H1 (cell line): ENCODE results near the gene H1-8. TPM values are rescaled to one million over a fixed set of nuclear protein-coding genes. Genes with fewer than 3 reads are reported as not detected.

Experiments used
- CTCF ChIA-PET: fragments of 300-600 bp; sonication (Branson Sonifier 250); formaldehyde crosslinking; loops from one replicate; lab custom pipeline; 2021; ENCODE audit not compliant: partially characterized antibody; lab: Charles Lee
- POLR2A ChIA-PET: fragments of 300-600 bp; sonication (Branson Sonifier 250); formaldehyde crosslinking; loops from one replicate; lab custom pipeline; 2021; ENCODE audit warnings: inconsistent platforms; ENCODE audit not compliant: partially characterized antibody; lab: Charles Lee
- DNase-seq, 2 experiments: peaks; one replicate each; pipeline versions ENCODE4 v3.0.0 to v3.0.0-alpha.2; 2010 to 2022; ENCODE audit warnings: low spot score in 2 of 2, low read depth in 1 of 2, mixed read lengths in 1 of 2
- FAIRE-seq: peaks from 2 replicates; lab custom pipeline; 2011; peaks lifted over from hg19 to GRCh38; lab: Jason Lieb, UNC
- H2AFZ ChIP-seq: 2 replicates; pipeline ENCODE4 v1.8.1; 2012; ENCODE audit warnings: low read length, inconsistent platforms
- H2AK5ac ChIP-seq: 2 replicates; pipeline ENCODE4 v1.6.1; 2013; ENCODE audit warnings: low read depth, low read length
- H2BK120ac ChIP-seq: replicated peaks from 2 replicates; pipeline ENCODE3; 2013; ENCODE audit warnings: low read depth, low read length, inconsistent platforms
- H2BK12ac ChIP-seq: 2 replicates; pipeline ENCODE4 v1.6.1; 2013; ENCODE audit warnings: low read depth, low read length
- H2BK15ac ChIP-seq: 2 replicates; pipeline ENCODE4 v1.6.1; 2013; ENCODE audit warnings: low read length
- H2BK20ac ChIP-seq: 2 replicates; pipeline ENCODE4 v1.6.1; 2013; ENCODE audit warnings: low read length
- H2BK5ac ChIP-seq: 2 replicates; pipeline ENCODE4 v1.6.1; 2013; ENCODE audit warnings: low read depth, low read length
- H3K14ac ChIP-seq: 2 replicates; pipeline ENCODE4 v1.6.1; 2013; ENCODE audit warnings: inconsistent platforms; ENCODE audit not compliant: insufficient read length
- H3K18ac ChIP-seq: 2 replicates; pipeline ENCODE4 v1.6.1; 2013; ENCODE audit warnings: low read length; ENCODE audit errors: extremely low read depth
- H3K23ac ChIP-seq: 2 replicates; pipeline ENCODE4 v1.6.1; 2013; ENCODE audit warnings: inconsistent platforms; ENCODE audit not compliant: insufficient read length
- H3K23me2 ChIP-seq: 2 replicates; pipeline ENCODE4 v1.6.1; 2013; ENCODE audit warnings: low read depth, low read length
- H3K27ac ChIP-seq: 2 replicates; pipeline ENCODE4 v1.6.1; 2011; ENCODE audit warnings: low read depth, low read length, inconsistent platforms
- H3K27me3 ChIP-seq, 4 experiments: replicated peaks in 1 of 4; 1 replicate in 1 of 4; 2 replicates in 3 of 4; pipeline versions ENCODE4 v1.6.1 to v1.8.1; 2011 to 2013; ENCODE audit warnings: low read length in 3 of 4, mild to moderate bottlenecking in 3 of 4, inconsistent platforms in 2 of 4, mixed read lengths in 2 of 4, moderate library complexity in 1 of 4; ENCODE audit not compliant: control insufficient read depth in 3 of 4, insufficient read depth in 3 of 4; ENCODE audit errors: extremely low read depth in 1 of 4
- H3K36me3 ChIP-seq, 4 experiments: 2 replicates each; pipeline versions ENCODE4 v1.6.1 to v1.8.1; 2011 to 2013; ENCODE audit warnings: mild to moderate bottlenecking in 4 of 4, low read length in 3 of 4, moderate library complexity in 2 of 4, control low read depth in 1 of 4, inconsistent platforms in 1 of 4; ENCODE audit not compliant: insufficient read depth in 4 of 4, control insufficient read depth in 2 of 4
- H3K4ac ChIP-seq: replicated peaks from 2 replicates; pipeline ENCODE3; 2013; ENCODE audit warnings: low read length, low read depth, mixed read lengths, inconsistent platforms; ENCODE audit not compliant: insufficient read length
- H3K4me1 ChIP-seq, 4 experiments: replicated peaks in 1 of 4; 1 replicate in 1 of 4; 2 replicates in 3 of 4; pipeline versions ENCODE4 v1.6.1 to v1.8.1; 2011 to 2013; ENCODE audit warnings: low read length in 3 of 4, inconsistent platforms in 2 of 4, mixed read lengths in 1 of 4; ENCODE audit not compliant: insufficient read depth in 4 of 4, control insufficient read depth in 3 of 4
- H3K4me2 ChIP-seq, 2 experiments: 2 replicates each; pipeline versions ENCODE4 v1.6.1 to v1.8.1; 2011 to 2013; ENCODE audit warnings: low read depth in 2 of 2, low read length in 2 of 2, control low read depth in 1 of 2, inconsistent platforms in 1 of 2, mild to moderate bottlenecking in 1 of 2; ENCODE audit not compliant: insufficient read depth in 1 of 2
- H3K4me3 ChIP-seq, 4 experiments: fragments of 200-600, 300-600 bp in 1 of 4; sonication (generic), shearing (Covaris generic), sonication (Bioruptor Twin) in 1 of 4; 2 replicates each; pipeline versions ENCODE4 v1.5.1 to v1.8.1; 2011 to 2016; ENCODE audit warnings: low read length in 4 of 4, low read depth in 3 of 4, control low read depth in 2 of 4, inconsistent platforms in 2 of 4, mild to moderate bottlenecking in 2 of 4, mixed read lengths in 1 of 4, moderate library complexity in 1 of 4; ENCODE audit not compliant: insufficient read depth in 2 of 4; ENCODE audit errors: extremely low read depth in 1 of 4
- H3K56ac ChIP-seq: replicated peaks from 2 replicates; pipeline ENCODE3; 2013; ENCODE audit warnings: low read depth, mild to moderate bottlenecking, mixed read lengths, low read length, inconsistent platforms; ENCODE audit not compliant: insufficient read length
- H3K79me1 ChIP-seq: 2 replicates; pipeline ENCODE4 v1.6.1; 2013; ENCODE audit warnings: low read depth, low read length, control low read depth
- H3K79me2 ChIP-seq, 2 experiments: 2 replicates each; pipeline versions ENCODE4 v1.6.1 to v1.8.1; 2012 to 2013; ENCODE audit warnings: low read length in 2 of 2, mild to moderate bottlenecking in 2 of 2, inconsistent platforms in 1 of 2; ENCODE audit not compliant: insufficient read depth in 2 of 2, control insufficient read depth in 1 of 2
- H3K9ac ChIP-seq, 4 experiments: replicated peaks in 1 of 4; 1 replicate in 1 of 4; 2 replicates in 3 of 4; pipeline versions ENCODE4 v1.6.1 to v1.8.1; 2011 to 2013; ENCODE audit warnings: low read depth in 3 of 4, low read length in 3 of 4, control low read depth in 2 of 4, mild to moderate bottlenecking in 2 of 4, moderate library complexity in 2 of 4, inconsistent platforms in 1 of 4; ENCODE audit errors: extremely low read depth in 1 of 4
- H3K9me3 ChIP-seq, 2 experiments: 2 replicates each; pipeline versions ENCODE4 v1.6.1 to v1.8.1; 2012 to 2013; ENCODE audit warnings: mild to moderate bottlenecking in 2 of 2, moderate library complexity in 2 of 2, control low read depth in 1 of 2, inconsistent platforms in 1 of 2, low read depth in 1 of 2, low read length in 1 of 2, mixed read lengths in 1 of 2; ENCODE audit not compliant: insufficient read depth in 2 of 2
- H4K20me1 ChIP-seq, 2 experiments: replicated peaks in 1 of 2; 2 replicates each; pipeline versions ENCODE3 to v1.8.1; 2011 to 2013; ENCODE audit warnings: inconsistent platforms in 2 of 2, low read length in 2 of 2, mild to moderate bottlenecking in 1 of 2; ENCODE audit not compliant: insufficient read depth in 2 of 2, control insufficient read depth in 1 of 2
- H4K5ac ChIP-seq: 2 replicates; pipeline ENCODE4 v1.6.1; 2013; ENCODE audit warnings: low read length, low read depth, mixed read lengths, inconsistent platforms; ENCODE audit not compliant: insufficient read length
- H4K8ac ChIP-seq: 2 replicates; pipeline ENCODE4 v1.8.0; 2013; ENCODE audit warnings: mild to moderate bottlenecking, moderate library complexity, low read length, inconsistent platforms; ENCODE audit not compliant: insufficient read depth; ENCODE audit errors: extremely low read depth
- H4K91ac ChIP-seq: replicated peaks from 2 replicates; pipeline ENCODE3; 2013; ENCODE audit warnings: low read length, mixed read lengths, inconsistent platforms; ENCODE audit not compliant: insufficient read length
- ASH2L ChIP-seq: fragments of 200-600, 300-600 bp; sonication (generic); IDR thresholded peaks from one replicate; pipeline ENCODE4 v1.7.1; 2017; ENCODE audit warnings: low read length
- EP300 ChIP-seq, 2 experiments: IDR thresholded peaks; 1 replicate in 1 of 2; 2 replicates in 1 of 2; pipeline ENCODE4 v1.6.1; 2011 to 2012; ENCODE audit warnings: low read depth in 2 of 2, low read length in 2 of 2, mild to moderate bottlenecking in 2 of 2, borderline replicate concordance in 1 of 2, inconsistent platforms in 1 of 2, moderate library complexity in 1 of 2
- GABPA ChIP-seq: IDR thresholded peaks from 2 replicates; pipeline ENCODE4 v1.6.1; 2011; ENCODE audit warnings: mild to moderate bottlenecking, low read length, moderate library complexity, borderline replicate concordance; ENCODE audit not compliant: insufficient read depth
- RAD21 ChIP-seq, 2 experiments: IDR thresholded peaks in 1 of 2; conservative IDR thresholded peaks in 1 of 2; 2 replicates each; pipeline ENCODE4 v1.6.1; 2011; ENCODE audit warnings: low read depth in 2 of 2, low read length in 2 of 2, improper control_type of control experiment in 1 of 2, inconsistent platforms in 1 of 2, mild to moderate bottlenecking in 1 of 2, moderate library complexity in 1 of 2
- RBBP5 ChIP-seq: IDR thresholded peaks from 2 replicates; pipeline ENCODE4 v1.7.1; 2012; ENCODE audit warnings: low read depth, mild to moderate bottlenecking, inconsistent platforms, low read length, moderate library complexity, borderline replicate concordance
- RNF2 ChIP-seq: fragments of 200-900, 300-1000 bp; sonication (generic); IDR thresholded peaks from 2 replicates; pipeline ENCODE4 v1.7.1; 2016; ENCODE audit warnings: borderline replicate concordance, low read depth, mild to moderate bottlenecking, antibody characterized with exemption, low read length; ENCODE audit not compliant: poor library complexity, severe bottlenecking; ENCODE audit errors: missing control alignments
- TBP ChIP-seq: IDR thresholded peaks from 2 replicates; pipeline ENCODE4 v1.6.1; 2011; ENCODE audit warnings: low read depth, low read length, improper control_type of control experiment
- YY1 ChIP-seq: IDR thresholded peaks from 2 replicates; pipeline ENCODE4 v1.6.1; 2011; ENCODE audit warnings: low read depth, mild to moderate bottlenecking, low read length
- WGBS, 2 experiments: shearing (Covaris generic) in 1 of 2; methylation state at CpG; one replicate each; pipeline versions ENCODE4 v1.1.6 to v1.1.7; 2013 to 2015; ENCODE audit warnings: low lambda C conversion rate in 2 of 2, mixed read lengths in 2 of 2, inconsistent platforms in 1 of 2, low coverage in 1 of 2, missing lambda C conversion rate in 1 of 2; ENCODE audit not compliant: insufficient replicate concordance in 2 of 2, insufficient coverage in 1 of 2, insufficient read length in 1 of 2; ENCODE audit errors: extremely low coverage in 1 of 2, missing lambda C conversion rate in 1 of 2; 5-methylcytosine and 5-hydroxymethylcytosine counted together
- polyA plus RNA-seq, 7 experiments: library from polyadenylated mRNA; depleted of rRNA in 3 of 7; stranded (reverse) in 5 of 7; unstranded in 2 of 7; fragments of >200 nt in 5 of 7; fragments of 200-250 nt in 2 of 7; gene quantifications; 1 replicate in 5 of 7; 2 replicates in 1 of 7; 4 replicates in 1 of 7; pipeline versions ENCODE4 v1.2.1 to v1.2.3, GENCODE V29; 2011 to 2013; ENCODE audit warnings: missing spikeins in 2 of 7, mixed read lengths in 2 of 7
- total RNA-seq: library from RNA; stranded (reverse); fragmentation: NEBNext Ultra II Directional; extraction: Animal tissue kit (Norgen Biotek cat#: 25700); gene quantifications from 2 replicates; pipeline ENCODE4 v1.2.1, GENCODE V29; 2021
- TF ChIP-seq, protein P1 (sequence below): IDR thresholded peaks from 2 replicates; pipeline ENCODE4 v1.6.1; 2011; ENCODE audit warnings: low read depth, mild to moderate bottlenecking, low read length; ENCODE audit not compliant: insufficient read depth
- TF ChIP-seq, protein P2 (sequence below): IDR thresholded peaks from 2 replicates; pipeline ENCODE4 v1.6.1; 2012; ENCODE audit warnings: inconsistent platforms

H1-8 gene
- total and polyA plus RNA-seq, 2 of the 8 experiments (the other 6 are each of a cell fraction or from before 2014, with no cell fraction given) = not detected

- POLR2A ChIA-PET = interaction anchor here (2.5 kb wide), 1 partner anchor 9 kb away, joined by 14 read pairs; no protein-coding TSS in a partner anchor
- H4K8ac ChIP-seq = peak overlapping the region; percentile 38; the same call in 1 of the 2 replicates
- H3K27me3 ChIP-seq = no peaks in the 10 kb centered on the region
- H2AK5ac ChIP-seq = peak overlapping the region; percentile 82; the same call in 1 of the 2 replicates
- no peaks in the 10 kb centered on the region for H3K36me3 ChIP-seq
- no peak overlapping the region for H3K27ac ChIP-seq
- no peaks in the 10 kb centered on the region for H3K9me3 ChIP-seq
- H3K4me2 ChIP-seq = no peak overlapping the region; a peak in 1 of 4 replicates
- DNase-seq (no peak), FAIRE-seq (no peak)
- peaks cover 7% of the 10 kb centered on the region for H3K79me1 ChIP-seq
- no peak overlapping the region for H3K14ac ChIP-seq
- H2BK120ac ChIP-seq = no peak overlapping the region
- H3K9ac ChIP-seq = no peak overlapping the region
- 0 out of 2 replicates have a peak overlapping the region, but pooled peaks have one; percentile 28 for H2BK5ac ChIP-seq
- H2BK20ac ChIP-seq = peak overlapping the region; percentile 23; the same call in 1 of the 2 replicates
- H4K20me1 ChIP-seq = no peaks in the 10 kb centered on the region
- H3K4me3 ChIP-seq = no peak overlapping the region
- H3K4me1 ChIP-seq = peaks cover 13 to 67% (median 57%) of the 10 kb centered on the region in 4 experiments
- no peak overlapping the region for H3K23ac ChIP-seq
- H2AFZ ChIP-seq = no peak overlapping the region
- H3K18ac ChIP-seq = peak overlapping the region; percentile 55; the same call in 1 of the 2 replicates
- CTCF ChIA-PET = interaction anchor here (0.7 to 2.7 kb wide), 10 partner anchors 8 to 105 kb away, joined by 3 to 11 read pairs (median 6); partner anchors contain the start of gene PLXND1
- 84% methylated on average over 6 of the region's 6 CpGs; no CpG with 5 or more reads in 1 of the 2 experiments for WGBS, 2 experiments
- H3K56ac ChIP-seq = no peak overlapping the region
- peak overlapping the region; percentile 59 for H3K4ac ChIP-seq
- H3K79me2 ChIP-seq = peaks cover 0 to 20% of the 10 kb centered on the region in 2 experiments; a peak in 2 of 4 replicates
- H3K23me2 ChIP-seq = no peaks in the 10 kb centered on the region; the same call in 1 of the 2 replicates
- peak overlapping the region; percentile 39; the same call in 1 of the 2 replicates for H2BK12ac ChIP-seq
- peak overlapping the region; percentile 67 for H4K91ac ChIP-seq
- no peak overlapping the region for H4K5ac ChIP-seq
- peak overlapping the region; percentile 19; the same call in 1 of the 2 replicates for H2BK15ac ChIP-seq
- no peak for TF ChIP-seq RNF2
- TF ChIP-seq RAD21 (IDR thresholded peaks at IDR 0.05 in 1 of 2, conservative IDR thresholded peaks at IDR 0.05 in 1 of 2; ENCODE audit: low read depth in 2 of 2, low read length in 2 of 2) = no peak
- no peak for TF ChIP-seq GABPA
- no peak for TF ChIP-seq TBP
- TF ChIP-seq ASH2L = no peak
- TF ChIP-seq, protein P1, sequence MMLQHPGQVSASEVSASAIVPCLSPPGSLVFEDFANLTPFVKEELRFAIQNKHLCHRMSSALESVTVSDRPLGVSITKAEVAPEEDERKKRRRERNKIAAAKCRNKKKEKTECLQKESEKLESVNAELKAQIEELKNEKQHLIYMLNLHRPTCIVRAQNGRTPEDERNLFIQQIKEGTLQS = no peak
- TF ChIP-seq YY1 = no peak
- TF ChIP-seq, protein P2, sequence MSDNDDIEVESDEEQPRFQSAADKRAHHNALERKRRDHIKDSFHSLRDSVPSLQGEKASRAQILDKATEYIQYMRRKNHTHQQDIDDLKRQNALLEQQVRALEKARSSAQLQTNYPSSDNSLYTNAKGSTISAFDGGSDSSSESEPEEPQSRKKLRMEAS = no peak
- no peak for TF ChIP-seq EP300 (IDR thresholded peaks at IDR 0.05; ENCODE audit: borderline replicate concordance in 1 of 2, low read depth in 2 of 2, low read length in 2 of 2)
- TF ChIP-seq RBBP5 = no peak
These were observed 52.0 kb downstream of the H1-8 start for GRCh38 chr3:129594907-129595390.
